Choroid plexus epithelial cell (primary cell): ENCODE data around the gene PSAP.

Experiments used
- DNase-seq: peaks from one replicate; pipeline ENCODE4 v3.0.0-alpha.2; 2010; ENCODE audit warnings: low read depth
- H3K4me3 ChIP-seq: 2 replicates; pipeline ENCODE4 v1.5.1; 2011; ENCODE audit warnings: low read depth, mild to moderate bottlenecking, control low read depth, low read length, moderate library complexity
- TF ChIP-seq, protein P1 (sequence below): conservative IDR thresholded peaks from 2 replicates; pipeline ENCODE4 v1.5.1; 2011; ENCODE audit warnings: low read depth, mild to moderate bottlenecking, control low read depth, inconsistent platforms, low read length, moderate library complexity

The PSAP gene

GRCh38 chr10:71846816-71847215, 4.2 kb downstream of the PSAP start:
- no peak overlapping the region for H3K4me3 ChIP-seq
- TF ChIP-seq, protein P1, sequence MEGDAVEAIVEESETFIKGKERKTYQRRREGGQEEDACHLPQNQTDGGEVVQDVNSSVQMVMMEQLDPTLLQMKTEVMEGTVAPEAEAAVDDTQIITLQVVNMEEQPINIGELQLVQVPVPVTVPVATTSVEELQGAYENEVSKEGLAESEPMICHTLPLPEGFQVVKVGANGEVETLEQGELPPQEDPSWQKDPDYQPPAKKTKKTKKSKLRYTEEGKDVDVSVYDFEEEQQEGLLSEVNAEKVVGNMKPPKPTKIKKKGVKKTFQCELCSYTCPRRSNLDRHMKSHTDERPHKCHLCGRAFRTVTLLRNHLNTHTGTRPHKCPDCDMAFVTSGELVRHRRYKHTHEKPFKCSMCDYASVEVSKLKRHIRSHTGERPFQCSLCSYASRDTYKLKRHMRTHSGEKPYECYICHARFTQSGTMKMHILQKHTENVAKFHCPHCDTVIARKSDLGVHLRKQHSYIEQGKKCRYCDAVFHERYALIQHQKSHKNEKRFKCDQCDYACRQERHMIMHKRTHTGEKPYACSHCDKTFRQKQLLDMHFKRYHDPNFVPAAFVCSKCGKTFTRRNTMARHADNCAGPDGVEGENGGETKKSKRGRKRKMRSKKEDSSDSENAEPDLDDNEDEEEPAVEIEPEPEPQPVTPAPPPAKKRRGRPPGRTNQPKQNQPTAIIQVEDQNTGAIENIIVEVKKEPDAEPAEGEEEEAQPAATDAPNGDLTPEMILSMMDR, result no peak
- no peak for DNase-seq

- TF ChIP-seq, protein P1, result no peak
- H3K4me3 ChIP-seq, result no peak overlapping the region
- no peak for DNase-seq
These were observed 5.3 kb downstream of the PSAP start for GRCh38 chr10:71845410-71846405.

DNA sequence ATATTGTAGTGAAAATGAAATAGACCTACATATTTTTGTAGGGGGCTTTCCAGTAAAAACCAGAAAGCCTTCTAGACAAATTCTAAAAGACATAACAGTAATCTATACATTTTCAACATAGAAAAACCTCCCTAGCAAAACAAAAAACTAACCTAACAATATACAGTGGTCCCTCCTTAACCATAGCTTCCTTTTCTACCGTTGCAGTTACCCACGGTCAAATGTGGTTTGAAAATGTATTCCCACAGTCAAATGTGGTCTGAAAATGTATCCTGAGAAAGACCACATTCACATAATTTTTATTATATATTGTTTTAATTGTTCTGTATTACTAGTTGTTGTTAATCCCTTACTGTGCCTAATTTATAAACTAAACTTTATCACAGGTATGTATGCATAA, 6.4 kb downstream of the PSAP start:
- TF ChIP-seq, protein P1, result no peak
- H3K4me3 ChIP-seq, result no peak overlapping the region
- DNase-seq, result no peak

DNA sequence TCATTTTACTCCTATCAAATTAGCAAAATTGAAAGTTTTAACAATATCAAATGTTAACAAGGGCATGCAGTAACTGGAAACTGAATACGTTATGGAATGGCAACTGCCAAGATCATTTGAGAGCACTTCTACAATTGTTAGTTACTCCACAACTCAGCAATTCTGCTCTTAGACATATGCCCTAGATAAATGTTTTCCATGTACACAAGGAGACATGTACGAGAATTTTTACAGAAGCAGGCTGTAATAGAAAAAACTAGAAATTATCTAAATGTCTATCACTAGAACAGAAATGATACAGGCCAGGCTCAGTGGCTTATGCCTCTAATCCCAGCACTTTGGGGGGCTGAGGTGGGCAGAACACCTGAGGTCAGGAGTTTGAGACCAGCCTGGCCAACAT, 7.0 kb downstream of the PSAP start:
- H3K4me3 ChIP-seq, result no peak overlapping the region
- TF ChIP-seq, protein P1, result no peak
- no peak for DNase-seq

DNA sequence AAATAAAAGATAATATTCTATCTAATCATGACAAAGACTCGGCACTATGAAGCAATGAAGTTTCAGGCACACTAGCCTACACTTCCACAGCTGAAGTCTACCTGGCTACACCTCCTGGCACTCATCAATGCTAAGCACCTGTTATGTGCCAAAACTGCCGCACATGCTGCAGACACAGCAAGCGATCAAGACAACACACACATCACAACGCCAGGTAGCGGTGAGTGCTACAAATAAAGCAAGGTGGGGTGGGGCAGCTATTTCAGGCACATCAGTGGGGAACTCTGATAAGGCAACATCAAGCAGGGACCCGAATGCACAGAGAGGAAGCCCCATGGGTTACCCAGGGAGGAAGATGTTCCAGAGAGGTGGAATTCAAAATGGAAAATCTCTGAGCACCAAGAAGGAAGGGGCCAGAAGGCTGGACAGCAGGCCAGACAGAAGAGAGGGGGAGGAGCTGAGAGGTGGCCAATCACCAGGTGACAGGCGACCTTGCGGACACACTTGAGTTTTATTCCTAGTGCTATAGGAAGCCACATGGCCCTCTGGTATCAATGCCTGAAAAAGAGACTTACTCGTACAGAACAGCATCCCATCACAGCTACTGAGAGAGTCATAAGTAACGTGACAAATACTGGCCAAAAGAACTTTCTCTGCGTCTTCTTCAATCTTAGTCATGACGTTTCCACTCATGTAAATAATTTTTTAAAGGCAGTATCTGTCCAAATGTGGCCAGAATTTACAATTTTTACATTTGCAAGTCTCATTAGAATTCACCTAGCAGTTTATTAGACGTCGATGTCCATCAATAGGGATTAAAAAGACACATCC, 8.0 kb downstream of the PSAP start:
- TF ChIP-seq, protein P1, result no peak
- no peak for DNase-seq
- H3K4me3 ChIP-seq, result no peak overlapping the region

GRCh38 chr10:71842422-71842821, 8.6 kb downstream of the PSAP start:
- TF ChIP-seq, protein P1, result no peak
- H3K4me3 ChIP-seq, result no peak overlapping the region
- no peak for DNase-seq
